Measurements from ENCODE around the gene CRABP1.

CRABP1 gene

GRCh38 chr15:78340231-78341056, at the start of gene CRABP1:
TSS of gene CRABP1 (plus strand) at chr15:78340353. CDS start at chr15:78340429, 76 bp downstream.
- no peak for DNase-seq

GRCh38 chr15:78291052-78291451, 49.1 kb upstream of the CRABP1 start:
- DNase-seq: no peak

- DNase-seq: no peak
These were observed 48.5 kb upstream of the CRABP1 start for GRCh38 chr15:78291698-78292097.

- no peak for DNase-seq
These were observed 47.9 kb upstream of the CRABP1 start for GRCh38 chr15:78292219-78292618.

GRCh38 chr15:78299101-78299930, 40.8 kb upstream of the CRABP1 start, which contains the start of gene SKIC8:
TSS of gene SKIC8 (minus strand) at chr15:78299609. CDS start at chr15:78295686, 3,923 bp downstream.
- DNase-seq: peak; percentile 97

GRCh38 chr15:78301326-78301725, 38.8 kb upstream of the CRABP1 start:
- DNase-seq: no peak

GRCh38 chr15:78301828-78302227, 38.3 kb upstream of the CRABP1 start:
- DNase-seq: no peak

GRCh38 chr15:78302579-78303312, 37.4 kb upstream of the CRABP1 start:
- no peak for DNase-seq

GRCh38 chr15:78304216-78305066, 35.7 kb upstream of the CRABP1 start:
- DNase-seq: no peak

- DNase-seq: peak; percentile 83
These were observed 33.9 kb upstream of the CRABP1 start for GRCh38 chr15:78306176-78306774.

- no peak for DNase-seq
These were observed 32.2 kb upstream of the CRABP1 start for GRCh38 chr15:78307976-78308375.

GRCh38 chr15:78308422-78309032, 31.6 kb upstream of the CRABP1 start:
- peak; percentile 92 for DNase-seq

GRCh38 chr15:78311292-78311691, 28.9 kb upstream of the CRABP1 start:
- peak; percentile 34 for DNase-seq

- peak; percentile 49 for DNase-seq
These were observed 27.6 kb upstream of the CRABP1 start for GRCh38 chr15:78312536-78312935.

- DNase-seq: no peak
These were observed 27.2 kb upstream of the CRABP1 start for GRCh38 chr15:78312957-78313356.

- peak; percentile 43 for DNase-seq
These were observed 26.8 kb upstream of the CRABP1 start for GRCh38 chr15:78313383-78313782.

- peak; percentile 39 for DNase-seq
These were observed 26.0 kb upstream of the CRABP1 start for GRCh38 chr15:78314181-78314581.

- peak; percentile 73 for DNase-seq
These were observed 24.4 kb upstream of the CRABP1 start for GRCh38 chr15:78315686-78316282.

- no peak for DNase-seq
These were observed 23.7 kb upstream of the CRABP1 start for GRCh38 chr15:78316283-78317083.
